OCI-LY1 (cell line): ENCODE results near the gene LIN9.
A peak's percentile ranks its signal among the peaks of the same experiment; 100 is the strongest.

ENCODE experiments used
- H2AFZ ChIP-seq: fragments of 200-600 bp; sonication (generic), shearing (Covaris generic); 2 replicates; pipeline ENCODE4 v1.6.0; 2014; ENCODE audit warnings: antibody characterized with exemption, mild to moderate bottlenecking, low read length
- H3F3A ChIP-seq: fragments of 200-600 bp; sonication (generic), shearing (Covaris generic); 2 replicates; pipeline ENCODE4 v1.6.0; 2014; ENCODE audit warnings: mild to moderate bottlenecking, antibody characterized with exemption, low read length, moderate library complexity; ENCODE audit not compliant: insufficient read depth
- H3K27ac ChIP-seq: fragments of 200-600 bp; sonication (generic); 2 replicates; pipeline ENCODE4 v1.5.1; 2014; ENCODE audit warnings: low read length, mixed run types, mild to moderate bottlenecking, low read depth; ENCODE audit not compliant: poor library complexity, severe bottlenecking
- H3K27me3 ChIP-seq: fragments of 200-600 bp; sonication (generic); 2 replicates; pipeline ENCODE4 v1.6.0; 2014; ENCODE audit warnings: antibody characterized with exemption, mild to moderate bottlenecking, low read length, moderate library complexity; ENCODE audit not compliant: insufficient read depth
- H3K36me3 ChIP-seq: fragments of 200-600 bp; sonication (generic); 2 replicates; pipeline ENCODE4 v1.6.1; 2014; ENCODE audit warnings: mild to moderate bottlenecking, antibody characterized with exemption, low read length, moderate library complexity, mixed read lengths; ENCODE audit not compliant: insufficient read depth
- H3K4me1 ChIP-seq: fragments of 200-600 bp; sonication (generic); 2 replicates; pipeline ENCODE4 v1.5.1; 2014; ENCODE audit warnings: mild to moderate bottlenecking, low read length, moderate library complexity; ENCODE audit not compliant: insufficient read depth, severe bottlenecking
- H3K4me2 ChIP-seq: fragments of 200-600 bp; sonication (generic), shearing (Covaris generic); 2 replicates; pipeline ENCODE4 v1.6.1; 2014; ENCODE audit warnings: low read length
- H3K4me3 ChIP-seq: fragments of 200-600 bp; sonication (generic); 2 replicates; pipeline ENCODE4 v1.5.1; 2014; ENCODE audit warnings: low read length, low read depth, mild to moderate bottlenecking, mixed read lengths; ENCODE audit not compliant: poor library complexity, severe bottlenecking
- H3K79me2 ChIP-seq: fragments of 200-600 bp; shearing (Covaris generic); 2 replicates; pipeline ENCODE4 v1.6.1; 2016; ENCODE audit warnings: mixed run types, low read length, mixed read lengths; ENCODE audit not compliant: insufficient read depth
- H3K9ac ChIP-seq: fragments of 200-600 bp; sonication (generic), shearing (Covaris generic); 2 replicates; pipeline ENCODE4 v1.6.1; 2014; ENCODE audit warnings: mild to moderate bottlenecking, low read length, mixed read lengths
- H3K9me2 ChIP-seq: fragments of 200-600 bp; sonication (generic), shearing (Covaris generic); 2 replicates; pipeline ENCODE4 v1.6.1; 2014; ENCODE audit warnings: low read depth, mild to moderate bottlenecking, low read length, mixed read lengths
- H3K9me3 ChIP-seq: fragments of 200-600 bp; shearing (Covaris generic); 2 replicates; pipeline ENCODE4 v1.6.1; 2014; ENCODE audit warnings: low read length, mixed read lengths
- H4K20me1 ChIP-seq: fragments of 200-600 bp; sonication (generic), shearing (Covaris generic); 2 replicates; pipeline ENCODE4 v1.6.0; 2016; ENCODE audit warnings: mild to moderate bottlenecking, low read length; ENCODE audit not compliant: insufficient read depth
- EZH2 ChIP-seq: fragments of 200-600 bp; sonication (generic), shearing (Covaris generic); IDR thresholded peaks from 2 replicates; pipeline ENCODE4 v1.8.0; 2017; ENCODE audit warnings: borderline replicate concordance, mixed run types, mild to moderate bottlenecking, antibody characterized with exemption, low read length, moderate library complexity, mixed read lengths
- TF ChIP-seq, protein P1 (sequence below): fragments of 200-600 bp; sonication (generic), shearing (Covaris generic); IDR thresholded peaks from 2 replicates; pipeline ENCODE4 v1.5.1; 2017; ENCODE audit warnings: mild to moderate bottlenecking, antibody characterized with exemption, low read length, moderate library complexity, mixed read lengths

The LIN9 gene

DNA sequence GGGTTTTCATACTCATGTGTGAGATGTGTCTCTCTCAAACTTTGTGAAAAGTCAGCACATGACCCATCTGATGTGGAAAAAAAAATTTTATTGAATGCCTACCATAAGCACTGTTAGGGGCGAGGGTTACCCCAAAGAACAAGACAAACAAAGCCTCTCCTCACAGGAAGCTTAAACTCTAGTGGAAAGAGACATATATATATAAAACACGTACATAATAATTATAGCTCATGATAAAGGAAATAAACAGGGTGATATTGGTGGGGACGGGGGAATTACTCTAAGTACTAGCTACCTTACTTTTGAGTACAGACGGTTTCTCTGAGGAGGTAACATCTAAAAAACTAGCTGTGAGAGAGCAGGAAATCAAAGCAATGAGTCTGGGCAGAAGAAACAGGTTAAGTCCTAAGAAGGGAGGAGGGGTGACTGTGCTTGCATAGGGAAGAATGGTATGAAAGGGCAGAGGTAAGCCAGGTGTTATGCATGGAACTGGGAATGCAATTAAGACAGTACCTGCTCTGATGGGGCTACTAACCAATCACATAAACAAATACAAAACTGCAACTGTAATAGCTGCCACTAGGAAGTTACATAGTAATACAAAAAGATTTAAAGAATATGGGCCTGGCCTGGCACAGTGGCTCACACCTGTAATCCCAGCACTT, 4.5 kb downstream of the LIN9 start:
- peak overlapping the region; percentile 16; the same call in 1 of the 2 replicates for H3K4me2 ChIP-seq

DNA sequence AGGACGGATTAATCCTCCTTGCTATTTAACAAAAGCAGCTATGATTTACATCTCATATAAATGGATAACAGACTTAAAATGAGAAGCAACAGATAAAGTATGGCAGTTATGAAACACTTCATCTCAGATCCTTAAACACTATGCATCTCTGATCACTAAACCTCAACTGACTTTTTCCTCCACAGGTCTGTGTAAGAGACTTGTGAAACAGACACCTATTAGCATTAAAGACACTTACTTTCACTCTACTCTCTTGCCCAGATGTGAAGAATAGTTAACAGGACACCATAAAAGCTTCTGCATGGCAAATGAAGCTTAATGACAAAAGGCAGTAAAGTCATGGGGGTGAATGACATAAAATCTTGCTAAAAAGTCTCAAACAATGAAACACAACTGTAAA, 6.2 kb downstream of the LIN9 start:
- peak overlapping the region; percentile 66 for H3K27ac ChIP-seq
- H3K36me3 ChIP-seq, result peaks cover 20% of the 10 kb centered on the region
- no peak overlapping the region for H3K9ac ChIP-seq
- peak overlapping the region; percentile 24; the same call in 1 of the 2 replicates for H3K4me2 ChIP-seq
- no peaks in the 10 kb centered on the region for H4K20me1 ChIP-seq
- no peaks in the 10 kb centered on the region for H3K27me3 ChIP-seq
- peaks cover 6% of the 10 kb centered on the region; the same call in 1 of the 2 replicates for H3F3A ChIP-seq
- H3K79me2 ChIP-seq, result peaks cover 69% of the 10 kb centered on the region
- no peak overlapping the region for H2AFZ ChIP-seq
- peaks cover 66% of the 10 kb centered on the region for H3K4me1 ChIP-seq
- TF ChIP-seq EZH2, result no peak
- TF ChIP-seq, protein P1, sequence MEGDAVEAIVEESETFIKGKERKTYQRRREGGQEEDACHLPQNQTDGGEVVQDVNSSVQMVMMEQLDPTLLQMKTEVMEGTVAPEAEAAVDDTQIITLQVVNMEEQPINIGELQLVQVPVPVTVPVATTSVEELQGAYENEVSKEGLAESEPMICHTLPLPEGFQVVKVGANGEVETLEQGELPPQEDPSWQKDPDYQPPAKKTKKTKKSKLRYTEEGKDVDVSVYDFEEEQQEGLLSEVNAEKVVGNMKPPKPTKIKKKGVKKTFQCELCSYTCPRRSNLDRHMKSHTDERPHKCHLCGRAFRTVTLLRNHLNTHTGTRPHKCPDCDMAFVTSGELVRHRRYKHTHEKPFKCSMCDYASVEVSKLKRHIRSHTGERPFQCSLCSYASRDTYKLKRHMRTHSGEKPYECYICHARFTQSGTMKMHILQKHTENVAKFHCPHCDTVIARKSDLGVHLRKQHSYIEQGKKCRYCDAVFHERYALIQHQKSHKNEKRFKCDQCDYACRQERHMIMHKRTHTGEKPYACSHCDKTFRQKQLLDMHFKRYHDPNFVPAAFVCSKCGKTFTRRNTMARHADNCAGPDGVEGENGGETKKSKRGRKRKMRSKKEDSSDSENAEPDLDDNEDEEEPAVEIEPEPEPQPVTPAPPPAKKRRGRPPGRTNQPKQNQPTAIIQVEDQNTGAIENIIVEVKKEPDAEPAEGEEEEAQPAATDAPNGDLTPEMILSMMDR, result no peak
- no peaks in the 10 kb centered on the region for H3K9me2 ChIP-seq
- H3K9me3 ChIP-seq, result no peaks in the 10 kb centered on the region
- H3K4me3 ChIP-seq, result no peak overlapping the region

More for the DNA sequence above, 4.5 kb downstream of the LIN9 start:
- Histone ChIP-seq H3K27me3 (no peaks in the 10 kb centered on the region), H3K79me2 (peaks cover 80% of the 10 kb centered on the region), H3F3A (peaks cover 6% of the 10 kb centered on the region; the same call in 1 of the 2 replicates), H3K9ac (no peak overlapping the region), H3K9me3 (no peaks in the 10 kb centered on the region), H4K20me1 (no peaks in the 10 kb centered on the region), H3K4me3 (no peak overlapping the region), H3K27ac (peak overlapping the region; percentile 72), H2AFZ (no peak overlapping the region), H3K4me1 (peaks cover 73% of the 10 kb centered on the region), H3K36me3 (peaks cover 9% of the 10 kb centered on the region; the same call in 1 of the 2 replicates), H3K9me2 (no peaks in the 10 kb centered on the region)
- TF ChIP-seq, protein P1, result no peak
- TF ChIP-seq EZH2, result no peak

DNA sequence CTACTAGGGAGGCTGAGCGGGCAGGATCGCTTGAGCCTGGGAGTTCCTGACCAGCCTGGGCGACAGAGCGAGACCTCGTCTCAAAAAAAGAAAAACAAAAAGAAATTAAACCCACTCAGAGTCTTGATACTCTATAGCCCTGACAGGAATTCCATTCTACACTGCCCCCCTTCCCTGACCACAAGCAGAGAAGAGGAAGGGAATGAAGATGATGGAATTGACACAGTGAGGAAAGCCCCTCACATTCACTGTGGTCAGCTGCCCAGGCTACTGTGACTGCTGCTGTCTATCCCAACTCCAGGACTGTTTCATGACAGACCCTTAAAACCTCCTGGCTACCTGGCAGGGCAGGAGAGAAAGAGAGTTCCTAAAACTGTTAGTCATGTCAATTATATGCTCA, 12.1 kb downstream of the LIN9 start:
- peaks cover 12% of the 10 kb centered on the region for H3K79me2 ChIP-seq
- TF ChIP-seq, protein P1, result no peak
- TF ChIP-seq EZH2, result no peak
- H3K4me1 ChIP-seq, result peaks cover 8% of the 10 kb centered on the region
- no peak overlapping the region for H3K4me3 ChIP-seq
- no peaks in the 10 kb centered on the region for H3K27me3 ChIP-seq
- no peaks in the 10 kb centered on the region for H3F3A ChIP-seq
- no peak overlapping the region for H2AFZ ChIP-seq
- no peaks in the 10 kb centered on the region for H3K9me3 ChIP-seq
- H3K9ac ChIP-seq, result no peak overlapping the region
- H4K20me1 ChIP-seq, result no peaks in the 10 kb centered on the region
- H3K36me3 ChIP-seq, result peaks cover 62% of the 10 kb centered on the region
- H3K4me2 ChIP-seq, result no peak overlapping the region
- no peaks in the 10 kb centered on the region for H3K9me2 ChIP-seq
- H3K27ac ChIP-seq, result no peak overlapping the region
